HG03066 (cell line): ENCODE results near the gene DENND5B.
"Not testable (repeated sequence)": the region's sequence is repeated elsewhere in the genome, so short reads cannot be mapped to it uniquely, and the experiment has no call there.

Experiments used
- ATAC-seq: cut with Tn5 transposase; IDR thresholded peaks from one replicate; pipeline ENCODE4 v1.9.1; 2021; ENCODE audit warnings: low read depth; ENCODE audit not compliant: unreplicated experiment

DENND5B gene

DNA sequence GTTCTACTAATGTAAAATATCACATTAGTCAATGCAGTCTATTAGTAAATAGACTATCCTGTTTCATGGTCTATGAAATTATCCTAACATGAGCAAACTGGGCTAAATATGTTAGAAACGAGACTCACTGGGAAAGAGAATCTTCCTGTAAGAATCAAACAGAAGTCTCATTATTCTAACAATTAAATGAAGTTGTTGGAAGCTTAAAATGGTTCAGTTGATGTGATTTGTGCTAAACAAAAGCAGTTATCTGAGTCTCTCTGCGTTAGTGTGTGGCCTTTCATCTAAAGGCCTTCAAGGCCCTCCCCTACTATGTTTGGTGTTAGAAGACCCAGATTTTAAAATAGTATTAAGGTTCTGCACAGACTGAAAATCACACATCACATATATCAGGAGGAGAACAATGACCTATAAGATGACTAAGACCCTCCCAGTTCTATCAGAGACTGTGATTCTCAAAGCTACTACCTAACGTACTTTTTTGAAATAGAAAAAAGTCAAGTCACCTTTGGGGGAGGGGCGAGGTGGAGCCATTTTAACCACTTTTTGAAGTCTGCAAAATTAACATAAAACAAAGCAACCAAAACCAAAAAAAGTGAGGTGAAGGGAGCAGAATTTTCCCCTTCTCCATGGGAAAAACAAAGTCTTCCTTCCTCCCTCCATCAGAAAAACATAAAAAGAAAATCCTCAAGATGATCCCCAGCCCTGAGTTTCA, 82.3 kb downstream of the DENND5B start:
- ATAC-seq: no peak

DNA sequence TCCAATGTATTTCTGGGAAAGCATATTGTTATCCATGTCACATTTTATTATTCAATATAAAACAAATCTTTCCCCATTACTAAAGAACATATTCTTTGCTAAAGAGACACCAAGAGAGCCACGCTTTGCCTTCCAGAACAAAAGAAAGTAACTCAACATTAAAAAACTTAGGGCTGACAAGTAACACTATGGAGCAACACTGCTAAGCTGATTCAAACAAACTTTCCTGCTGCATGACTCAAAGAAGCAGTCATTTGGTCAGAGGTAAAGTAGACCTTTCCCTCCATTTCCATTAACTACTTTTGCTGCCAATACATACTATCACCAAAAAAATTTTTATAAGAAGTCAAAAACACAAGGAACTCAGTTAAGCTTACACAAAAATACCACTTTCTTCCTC, 83.0 kb downstream of the DENND5B start:
- no peak for ATAC-seq

GRCh38 chr12:31506515-31507306, 84.2 kb downstream of the DENND5B start:
- no peak for ATAC-seq

GRCh38 chr12:31504625-31505222, 86.2 kb downstream of the DENND5B start:
- no peak for ATAC-seq

DNA sequence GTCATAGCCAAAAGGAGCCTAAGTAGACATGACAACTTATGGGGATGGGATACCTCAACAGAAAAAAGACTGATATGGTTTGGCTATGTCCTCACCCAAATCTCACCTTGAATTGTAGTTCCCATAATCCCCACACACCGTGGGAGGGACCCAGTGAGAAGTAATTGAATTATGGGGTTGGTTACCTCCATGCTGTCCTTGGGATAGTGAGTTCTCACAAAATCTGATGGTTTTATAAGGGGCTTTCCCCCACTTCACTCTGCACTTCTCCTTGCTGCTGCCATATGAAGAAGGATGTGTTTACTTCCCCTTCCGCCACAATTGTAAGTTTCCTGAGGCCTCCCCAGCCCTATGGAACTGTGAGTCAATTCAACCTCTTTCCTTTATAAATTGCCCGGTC, 89.9 kb downstream of the DENND5B start:
- ATAC-seq: not testable (repeated sequence)

DNA sequence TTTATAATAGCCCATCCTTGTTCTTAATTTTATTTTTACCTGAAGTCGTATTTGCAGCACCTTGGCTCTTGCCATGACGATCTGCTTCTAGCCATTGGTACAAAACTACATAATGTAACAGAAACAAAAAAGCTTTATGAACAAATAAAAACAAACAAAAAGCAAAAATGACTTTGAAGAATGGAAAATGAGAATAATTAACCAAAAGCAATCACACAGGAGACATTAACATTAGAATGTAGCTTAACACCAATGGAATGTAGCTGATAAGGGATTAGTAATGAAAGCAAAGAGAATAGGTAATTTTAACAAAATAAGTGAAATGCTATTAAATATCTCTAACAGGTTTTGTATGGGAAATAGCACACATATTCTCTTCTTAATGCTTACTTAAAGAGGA, 91.4 kb downstream of the DENND5B start:
- no peak for ATAC-seq

- no peak for ATAC-seq
Observed at GRCh38 chr12:31498424-31498823, 92.5 kb downstream of the DENND5B start.

DNA sequence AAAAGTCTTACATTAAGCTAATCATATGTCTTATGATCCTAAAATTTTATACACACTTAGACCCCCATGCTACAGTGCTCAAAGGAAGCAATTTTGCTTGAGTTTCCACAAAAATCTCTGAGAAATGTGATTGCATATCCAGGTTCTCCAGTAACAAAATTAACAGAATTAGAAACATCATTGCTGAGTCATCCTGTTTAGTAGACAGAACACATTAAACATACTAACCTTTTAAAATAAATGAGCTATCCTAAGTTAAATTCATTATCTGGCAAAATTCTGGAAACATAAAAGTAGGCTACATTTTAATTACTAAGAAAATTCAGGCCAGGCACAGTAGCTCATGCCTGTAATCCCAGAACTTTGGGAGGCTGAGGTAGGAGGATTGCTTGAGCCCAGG, 94.7 kb downstream of the DENND5B start:
- no peak for ATAC-seq

GRCh38 chr12:31494455-31494854, 96.5 kb downstream of the DENND5B start:
- ATAC-seq: no peak

GRCh38 chr12:31492599-31493196, 98.2 kb downstream of the DENND5B start:
- ATAC-seq: no peak

GRCh38 chr12:31491841-31492598, 98.9 kb downstream of the DENND5B start:
- no peak for ATAC-seq

- no peak for ATAC-seq
Observed at GRCh38 chr12:31491241-31491794, 99.6 kb downstream of the DENND5B start.

GRCh38 chr12:31488737-31489338, 102.1 kb downstream of the DENND5B start:
- ATAC-seq: no peak

GRCh38 chr12:31485571-31485970, 105.4 kb downstream of the DENND5B start:
- no peak for ATAC-seq

DNA sequence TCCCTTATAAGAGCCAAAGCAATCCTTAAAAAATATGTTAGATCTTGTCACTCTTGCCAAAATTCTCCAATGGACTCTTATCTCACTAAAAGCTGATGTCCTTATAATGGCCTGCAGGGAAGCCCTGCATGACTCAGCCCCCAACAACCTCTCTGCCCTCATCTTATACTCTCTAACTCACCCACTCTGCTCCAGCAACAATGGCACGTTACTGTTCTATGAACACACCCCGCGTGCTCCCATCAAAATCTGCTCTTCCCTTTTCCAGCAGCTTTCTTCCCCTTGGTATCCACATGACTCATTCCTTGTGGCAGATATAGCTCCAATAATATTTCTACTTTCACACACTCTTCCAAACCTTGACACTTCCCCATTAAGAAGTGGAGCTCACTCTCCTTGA, 108.1 kb downstream of the DENND5B start:
- no peak for ATAC-seq

DNA sequence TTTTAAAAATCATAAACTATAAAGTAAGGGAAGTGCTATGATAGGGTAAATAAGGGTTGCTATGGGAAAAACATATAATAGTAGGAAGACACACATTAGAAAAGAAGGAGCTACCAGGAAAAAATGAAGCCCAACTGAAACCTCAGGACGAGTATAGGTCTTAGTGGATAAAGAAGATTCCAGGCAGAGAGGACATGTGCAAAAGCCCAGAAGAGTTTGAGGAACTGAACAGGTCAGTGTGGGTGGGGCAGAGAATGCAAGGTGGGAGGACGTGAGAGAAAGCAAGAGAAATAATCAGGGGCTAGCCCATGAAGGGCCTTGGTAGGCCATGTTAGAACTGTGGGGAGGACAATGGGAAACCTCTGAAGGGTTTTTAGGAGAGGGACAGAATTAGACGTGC, 109.5 kb downstream of the DENND5B start:
- ATAC-seq: no peak

DNA sequence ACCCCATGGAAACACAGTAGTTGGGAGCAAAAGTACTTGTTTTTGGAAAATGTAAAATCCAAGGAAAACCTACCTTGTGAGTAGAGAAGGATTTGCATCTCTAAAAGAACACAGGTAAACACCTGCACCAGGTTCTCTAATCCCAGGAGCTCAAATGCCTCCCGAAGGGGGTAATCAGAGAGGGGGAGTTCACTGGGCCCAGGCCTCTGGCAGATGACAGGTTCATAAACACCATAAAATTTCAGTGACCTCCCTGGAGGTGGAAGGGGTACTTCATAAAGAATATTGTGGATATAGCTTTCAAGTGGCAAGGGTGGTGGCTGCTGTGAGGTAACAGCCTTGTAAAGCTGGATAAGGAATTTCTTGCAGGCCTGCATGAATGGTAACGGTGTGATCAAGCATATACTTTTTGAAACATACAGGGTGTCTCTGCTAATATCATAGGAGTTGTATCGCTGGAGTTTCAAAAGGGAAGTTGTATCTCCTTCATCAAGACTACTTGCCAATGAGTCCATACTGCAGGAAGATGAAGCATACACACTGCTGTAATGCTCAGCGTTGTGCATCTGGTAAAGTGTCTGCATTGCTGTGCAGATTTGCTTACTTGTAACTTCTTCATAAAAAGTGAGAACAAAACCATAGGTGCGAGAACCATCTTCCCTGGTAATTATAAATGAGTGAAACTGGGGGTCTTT, 111.3 kb downstream of the DENND5B start:
- ATAC-seq: no peak

DNA sequence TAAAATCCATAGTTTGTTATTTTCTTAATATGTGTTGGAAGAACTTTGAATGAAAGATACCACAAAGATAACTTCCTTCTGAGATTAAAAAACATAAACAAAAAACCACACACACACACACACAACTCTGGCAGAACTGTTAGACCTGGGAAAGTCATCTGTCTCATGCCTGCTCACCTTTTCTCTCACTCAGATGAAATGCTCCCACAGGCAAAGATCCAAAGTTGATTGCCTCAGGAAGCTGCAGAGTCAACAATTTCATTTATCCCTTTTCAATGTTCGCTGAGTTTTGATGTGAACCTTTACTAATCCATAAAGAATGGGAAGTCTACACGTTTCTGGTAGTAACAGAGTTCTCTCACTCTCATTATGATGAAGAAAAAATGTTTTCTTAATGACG, 112.0 kb downstream of the DENND5B start:
- no peak for ATAC-seq

- no peak for ATAC-seq
Observed at GRCh38 chr12:31478425-31478824, 112.5 kb downstream of the DENND5B start.
